Measurements from ENCODE around the gene ATP5F1C.
"Not testable (repeated sequence)": the region's sequence is repeated elsewhere in the genome, so short reads cannot be mapped to it uniquely, and the experiment has no call there.

ATP5F1C gene

GRCh38 chr10:7794251-7795026, 6.5 kb downstream of the ATP5F1C start:
- DNase-seq (ENCODE audit: low read depth) = no peak

- no peak for DNase-seq (ENCODE audit: low read depth)
Measured at GRCh38 chr10:7795605-7796004, 7.6 kb downstream of the ATP5F1C start.

GRCh38 chr10:7797582-7797981, 9.6 kb downstream of the ATP5F1C start:
- peak; percentile 75 for DNase-seq (ENCODE audit: low read depth)

- DNase-seq (ENCODE audit: low read depth) = no peak
Measured at GRCh38 chr10:7802606-7803005, 14.6 kb downstream of the ATP5F1C start.

GRCh38 chr10:7804216-7804615, 16.2 kb downstream of the ATP5F1C start:
- DNase-seq (ENCODE audit: low read depth) = no peak

- DNase-seq (ENCODE audit: low read depth) = no peak
Measured at GRCh38 chr10:7804741-7805140, 16.8 kb downstream of the ATP5F1C start.

GRCh38 chr10:7808686-7809267, 20.8 kb downstream of the ATP5F1C start:
- DNase-seq (ENCODE audit: low read depth) = no peak

- DNase-seq (ENCODE audit: low read depth) = no peak
Measured at GRCh38 chr10:7810443-7810842, 22.5 kb downstream of the ATP5F1C start.

- no peak for DNase-seq (ENCODE audit: low read depth)
Measured at GRCh38 chr10:7811000-7811399, 23.0 kb downstream of the ATP5F1C start.

- not testable (repeated sequence) for DNase-seq (ENCODE audit: low read depth)
Measured at GRCh38 chr10:7811743-7812142, 23.8 kb downstream of the ATP5F1C start.

- DNase-seq (ENCODE audit: low read depth) = no peak
Measured at GRCh38 chr10:7813481-7813880, 25.5 kb downstream of the ATP5F1C start.

GRCh38 chr10:7817576-7817975, 29.6 kb downstream of the ATP5F1C start:
- no peak for DNase-seq (ENCODE audit: low read depth)

GRCh38 chr10:7817984-7818294, 30.0 kb downstream of the ATP5F1C start:
- DNase-seq (ENCODE audit: low read depth) = no peak

- DNase-seq (ENCODE audit: low read depth) = peak; percentile 27
Measured at GRCh38 chr10:7818295-7819120, 30.5 kb downstream of the ATP5F1C start, which contains the start of gene TAF3. Gene TAF3 (plus strand): TSS chr10:7818505. CDS start chr10:7818710, 205 bp downstream.

- DNase-seq (ENCODE audit: low read depth) = no peak
Measured at GRCh38 chr10:7819121-7819460, 31.1 kb downstream of the ATP5F1C start.

GRCh38 chr10:7824251-7824650, 36.3 kb downstream of the ATP5F1C start:
- DNase-seq (ENCODE audit: low read depth) = no peak

- no peak for DNase-seq (ENCODE audit: low read depth)
Measured at GRCh38 chr10:7826971-7827370, 39.0 kb downstream of the ATP5F1C start.

- DNase-seq (ENCODE audit: low read depth) = no peak
Measured at GRCh38 chr10:7829289-7829834, 41.4 kb downstream of the ATP5F1C start.

GRCh38 chr10:7832060-7832459, 44.1 kb downstream of the ATP5F1C start:
- DNase-seq (ENCODE audit: low read depth) = no peak

- no peak for DNase-seq (ENCODE audit: low read depth)
Measured at GRCh38 chr10:7833210-7833609, 45.2 kb downstream of the ATP5F1C start.

- DNase-seq (ENCODE audit: low read depth) = no peak
Measured at GRCh38 chr10:7834262-7834661, 46.3 kb downstream of the ATP5F1C start.

- no peak for DNase-seq (ENCODE audit: low read depth)
Measured at GRCh38 chr10:7836571-7836970, 48.6 kb downstream of the ATP5F1C start.

- DNase-seq (ENCODE audit: low read depth) = no peak
Measured at GRCh38 chr10:7846591-7846990, 58.6 kb downstream of the ATP5F1C start.

Data from HS-27A (cell line).